Pons (tissue), 1 donor: Measurements from ENCODE around the gene NF2.
A peak's percentile ranks its signal among the peaks of the same experiment; 100 is the strongest.
"Not testable (repeated sequence)": the region's sequence is repeated elsewhere in the genome, so short reads cannot be mapped to it uniquely, and the experiment has no call there.

Source experiments
- DNase-seq: peaks from one replicate; pipeline ENCODE4 v3.0.0-alpha.2; 2016; ENCODE audit warnings: low spot score

Gene NF2

DNA sequence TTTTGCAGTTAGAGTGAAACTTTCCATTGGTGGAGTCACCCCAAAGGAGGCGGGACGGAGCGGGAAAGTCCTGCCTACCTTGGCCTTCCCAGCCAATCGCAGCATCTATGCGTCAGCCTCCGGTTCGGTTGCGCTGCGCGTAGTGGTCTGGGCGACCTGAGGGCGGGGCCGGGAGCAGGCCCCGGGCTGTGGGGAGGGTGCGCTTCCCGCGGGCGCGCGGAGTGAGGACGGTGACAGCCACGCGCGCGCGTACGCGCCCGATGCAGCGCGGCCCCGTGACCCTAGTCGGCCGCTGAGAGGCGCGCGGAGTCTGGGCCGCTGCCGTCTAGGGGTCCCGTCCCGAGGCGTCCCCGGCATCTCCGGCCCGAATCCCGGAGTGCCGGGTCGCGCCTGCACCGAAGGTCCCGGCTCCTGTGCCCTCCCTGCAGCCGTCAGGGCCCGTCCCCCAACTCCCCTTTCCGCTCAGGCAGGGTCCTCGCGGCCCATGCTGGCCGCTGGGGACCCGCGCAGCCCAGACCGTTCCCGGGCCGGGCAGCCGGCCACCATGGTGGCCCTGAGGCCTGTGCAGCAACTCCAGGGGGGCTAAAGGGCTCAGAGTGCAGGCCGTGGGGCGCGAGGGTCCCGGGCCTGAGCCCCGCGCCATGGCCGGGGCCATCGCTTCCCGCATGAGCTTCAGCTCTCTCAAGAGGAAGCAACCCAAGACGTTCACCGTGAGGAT, at the start of gene NF2:
Gene NF2 (plus strand): TSS at position 276 of the 718 bp plus-strand sequence. CDS start 366 bp downstream, at position 642.
- DNase-seq, result peak; percentile 100

DNA sequence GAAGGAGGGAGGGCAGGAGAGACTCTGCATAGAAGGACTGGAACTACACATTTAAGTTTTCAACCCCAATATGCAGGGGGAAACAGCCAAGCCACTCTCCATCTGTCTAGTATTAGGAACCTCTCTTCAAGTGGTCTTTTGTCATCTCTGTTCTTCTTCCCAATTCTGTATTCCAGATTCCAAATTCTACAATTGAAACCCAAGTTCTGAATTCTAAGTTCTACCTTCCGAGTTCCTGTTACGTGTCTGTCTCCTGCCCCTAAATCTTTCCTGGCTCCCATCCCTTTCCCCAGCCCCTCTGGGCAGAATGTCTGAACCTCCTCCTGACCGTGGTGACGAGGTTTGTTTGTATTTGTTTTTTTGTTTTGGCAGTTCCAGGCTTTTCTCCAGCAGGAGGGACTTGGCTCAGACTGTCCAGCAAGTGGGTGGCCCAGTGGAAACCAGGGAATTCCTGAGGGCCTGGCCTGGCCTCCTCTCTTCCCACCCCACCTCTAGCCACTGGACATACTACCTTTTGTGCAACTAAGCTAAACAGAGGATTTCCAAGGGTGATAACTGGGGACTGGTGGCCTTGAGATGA, 48.3 kb upstream of the NF2 start:
- peak; percentile 45 for DNase-seq

DNA sequence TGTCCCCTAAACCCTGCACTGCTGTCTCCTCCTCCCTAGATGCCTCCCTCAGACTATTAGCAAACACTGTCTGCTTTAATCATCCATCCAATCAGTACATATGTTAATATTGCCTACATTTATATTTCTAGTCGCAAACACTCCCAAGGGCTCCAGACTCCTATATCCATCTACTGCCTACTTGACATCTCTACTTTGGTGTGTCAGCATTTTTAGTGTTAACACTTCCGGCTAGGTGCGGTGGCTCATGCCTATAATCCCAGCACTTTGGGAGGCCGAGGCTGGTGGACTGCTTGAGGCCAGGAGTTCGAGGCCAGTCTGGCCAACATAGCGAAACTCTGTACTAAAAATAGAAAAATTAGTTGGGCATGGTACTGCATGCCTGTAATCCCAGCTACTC, 44.4 kb upstream of the NF2 start:
- no peak for DNase-seq

DNA sequence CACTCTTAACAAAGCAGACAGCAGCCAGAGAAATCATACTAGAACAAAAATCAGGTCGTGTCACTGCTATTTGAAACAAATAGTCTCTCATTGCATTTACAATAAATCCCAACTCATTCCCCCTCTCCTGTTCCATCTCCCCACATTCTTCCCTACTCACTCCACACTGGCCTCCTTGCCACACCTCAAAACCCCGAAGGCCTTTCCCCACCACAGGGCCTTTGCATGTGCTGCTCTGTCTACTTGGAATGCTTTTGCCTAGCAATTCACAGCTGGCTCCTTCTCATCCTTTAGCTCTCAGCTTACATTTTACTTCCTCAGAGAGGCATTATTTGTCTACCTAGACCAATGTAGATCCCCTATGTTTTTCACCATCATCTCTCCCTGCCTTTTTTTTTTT, 43.6 kb upstream of the NF2 start:
- no peak for DNase-seq

DNA sequence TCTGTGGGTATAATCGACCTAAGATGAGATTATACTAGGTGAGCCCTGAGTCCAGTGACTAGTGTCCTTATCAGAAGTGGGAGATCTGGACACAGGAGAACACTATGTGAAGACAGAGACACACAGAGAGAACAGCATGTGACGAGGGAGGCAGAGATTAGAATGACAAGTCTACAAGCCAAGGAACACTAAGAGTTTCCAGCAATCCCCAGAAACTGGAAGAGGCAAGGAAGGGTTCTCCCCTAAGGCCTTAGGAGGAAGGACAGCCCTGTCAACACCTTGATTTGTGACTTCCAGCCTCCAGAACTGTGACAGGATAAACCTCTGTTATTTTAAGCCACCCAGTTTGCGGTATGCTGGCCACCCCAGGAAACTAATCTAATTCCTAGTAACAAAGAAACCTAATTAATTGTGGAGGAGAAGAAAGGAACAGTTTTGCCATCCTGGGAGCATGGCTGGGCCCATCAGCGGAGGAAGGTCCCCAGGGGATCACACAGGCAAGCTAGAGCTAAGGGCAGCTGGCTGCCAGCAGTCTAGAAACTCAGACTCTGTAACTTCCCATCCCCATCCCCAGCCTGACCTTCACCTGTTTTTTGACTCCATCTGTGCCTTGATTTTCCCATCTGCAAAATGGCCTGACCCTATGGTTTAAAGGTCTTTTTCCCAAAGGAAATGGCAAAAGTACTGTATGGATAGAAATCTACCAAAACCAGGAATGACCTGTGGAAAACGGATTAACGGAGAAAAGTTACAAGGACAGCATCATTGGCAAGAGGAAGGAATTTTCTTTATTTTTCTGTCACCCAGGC, 39.6 kb upstream of the NF2 start:
- no peak for DNase-seq

DNA sequence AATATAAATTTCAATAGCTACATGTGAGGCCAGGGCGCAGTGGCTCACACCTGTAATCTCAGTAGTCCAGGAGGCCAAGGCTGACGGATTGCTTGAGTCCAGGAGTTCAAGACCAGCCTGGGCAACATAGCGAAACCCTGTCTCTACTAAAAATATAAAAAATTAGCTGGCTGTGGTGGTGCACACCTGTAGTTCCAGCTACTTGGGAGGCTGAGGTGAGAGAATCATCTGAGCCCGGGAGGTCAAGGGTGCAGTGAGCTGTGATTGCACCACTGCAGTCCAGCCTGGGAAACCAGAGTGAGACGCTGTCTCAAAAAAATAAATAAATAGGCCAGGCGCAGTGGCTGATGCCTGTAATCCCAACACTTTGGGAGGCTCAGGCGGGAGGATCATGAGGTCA, 36.9 kb upstream of the NF2 start:
- DNase-seq, result not testable (repeated sequence)

DNA sequence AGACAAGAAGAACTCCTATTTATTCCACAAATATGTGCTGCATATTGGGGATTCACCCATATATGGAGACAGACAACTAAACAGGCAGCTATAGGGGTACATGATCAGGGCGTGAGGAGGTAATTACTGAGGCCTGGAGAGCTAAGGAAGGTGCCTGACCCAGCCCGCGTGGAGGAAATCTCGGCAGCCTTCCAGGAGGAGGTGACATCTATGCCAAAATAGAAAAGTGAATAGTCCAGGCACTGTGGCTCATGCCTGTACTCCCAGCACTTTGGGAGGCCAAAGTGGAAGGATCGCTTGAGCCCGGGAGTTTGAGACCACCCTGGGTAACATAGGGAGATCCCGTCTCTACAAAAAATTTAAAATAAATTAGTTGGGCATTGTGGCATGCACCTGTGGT, 36.1 kb upstream of the NF2 start:
- DNase-seq, result no peak

DNA sequence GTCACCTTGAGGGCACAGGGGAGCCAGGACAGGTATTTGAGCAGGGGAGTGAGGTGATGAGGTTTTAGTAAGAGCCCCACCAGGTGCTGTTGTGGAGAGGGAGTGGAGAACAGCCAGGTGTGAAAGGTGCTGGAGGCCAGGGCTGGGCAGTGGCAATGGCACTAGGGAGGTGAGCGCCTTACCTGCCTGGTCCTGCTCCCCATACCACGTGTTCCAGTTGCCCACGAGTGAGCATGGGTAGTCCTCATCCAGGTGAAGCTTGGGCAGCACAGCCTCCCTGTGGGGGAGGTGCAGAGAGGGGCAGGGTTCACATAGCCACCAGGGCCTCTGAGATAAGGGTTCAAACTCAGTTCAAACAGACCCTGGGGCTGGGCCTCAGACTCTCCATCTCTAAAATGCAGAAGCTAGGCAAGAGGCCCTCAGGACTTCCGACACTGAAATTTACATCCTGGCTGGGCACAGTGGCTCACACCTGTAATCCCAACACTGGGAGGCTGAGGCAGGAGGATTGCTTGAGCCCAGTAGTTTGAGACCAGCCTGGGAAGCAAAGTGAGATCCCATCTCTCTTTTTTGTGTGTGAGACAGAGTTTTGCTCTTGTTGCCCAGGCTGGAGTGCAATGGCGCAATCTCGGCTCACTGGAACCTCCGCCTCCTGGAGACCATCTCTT, 34.3 kb upstream of the NF2 start:
- no peak for DNase-seq

DNA sequence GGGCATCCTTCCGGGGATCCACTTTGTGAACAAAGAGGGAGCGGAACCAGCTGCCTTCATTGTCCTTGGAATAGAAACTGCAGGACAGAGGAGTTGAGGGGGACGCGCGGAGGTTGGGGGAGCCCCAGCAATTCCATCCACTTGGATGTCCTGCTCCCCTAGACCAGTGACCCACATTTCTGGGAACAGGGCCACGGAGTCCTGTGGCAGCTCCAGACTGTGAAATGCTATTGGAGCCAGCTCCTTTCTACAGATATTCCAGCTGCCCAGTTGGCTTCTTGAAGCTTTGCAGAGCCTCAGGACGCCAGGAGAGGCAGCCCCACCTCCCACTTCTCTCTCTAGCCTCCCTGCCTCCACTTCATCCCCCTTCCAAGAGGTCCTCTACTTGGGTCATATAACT, 33.0 kb upstream of the NF2 start:
- DNase-seq, result peak; percentile 40

DNA sequence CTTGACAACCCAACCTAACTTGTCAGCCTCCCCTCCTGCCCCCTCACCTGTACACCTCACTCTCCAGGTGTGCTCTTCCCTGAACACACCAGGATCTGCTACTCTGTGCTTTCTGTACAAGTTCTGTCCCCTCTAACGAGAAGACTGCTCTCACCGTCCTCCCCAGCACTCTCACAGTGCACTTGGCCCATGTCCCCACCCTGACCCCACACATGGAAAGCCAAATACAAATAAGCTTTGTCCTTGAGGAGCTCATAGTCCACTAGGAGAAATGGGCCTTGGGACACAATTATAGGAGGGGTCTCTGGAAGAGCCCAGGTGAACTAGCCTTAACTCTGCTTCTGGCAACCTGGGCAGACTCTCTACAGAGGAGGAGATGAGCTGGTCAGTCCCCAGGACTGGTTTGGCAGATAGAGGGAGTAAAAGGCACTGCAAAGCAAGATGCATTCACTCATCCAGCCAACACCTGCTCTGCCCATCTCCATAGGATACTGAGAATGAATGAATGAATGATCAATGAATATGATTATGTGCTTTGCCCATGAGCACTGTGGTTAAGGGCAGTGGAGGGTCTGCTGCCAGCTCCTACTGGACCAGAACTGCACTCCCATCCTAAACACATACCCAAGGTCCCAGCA, 32.4 kb upstream of the NF2 start:
- DNase-seq, result no peak

DNA sequence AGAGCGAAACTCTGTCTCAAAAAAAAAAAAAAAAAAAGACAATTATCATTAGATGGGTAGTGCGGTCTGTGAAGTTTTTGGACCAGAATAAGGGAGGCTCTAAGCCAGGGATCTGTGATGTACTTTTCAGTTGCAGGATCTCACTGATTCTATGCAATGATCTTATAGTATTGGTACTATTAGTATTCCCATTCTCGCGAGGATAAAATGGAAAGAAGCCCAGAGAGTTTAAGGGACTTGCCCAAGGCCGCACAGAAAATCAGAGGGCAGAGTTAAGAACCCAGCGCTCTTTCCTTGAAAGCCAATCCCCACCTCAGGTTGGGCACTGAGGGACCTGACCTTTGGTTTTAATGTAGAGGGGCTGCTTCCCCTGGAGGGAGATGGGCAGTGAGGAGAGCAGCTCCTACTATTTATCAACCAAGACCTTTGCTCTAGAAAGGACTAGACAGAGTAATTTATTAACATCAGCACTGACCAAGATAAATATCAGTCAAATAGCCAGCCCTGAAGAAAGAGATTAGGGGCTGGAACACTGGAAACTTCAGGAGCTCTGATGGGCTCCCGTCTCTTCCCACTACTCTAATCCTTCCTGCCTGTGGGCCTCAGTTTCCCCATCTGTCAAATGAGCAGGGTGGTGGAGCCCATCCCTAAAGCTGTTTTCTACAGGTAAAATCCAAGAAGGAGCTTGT, 28.5 kb upstream of the NF2 start:
- DNase-seq, result no peak

DNA sequence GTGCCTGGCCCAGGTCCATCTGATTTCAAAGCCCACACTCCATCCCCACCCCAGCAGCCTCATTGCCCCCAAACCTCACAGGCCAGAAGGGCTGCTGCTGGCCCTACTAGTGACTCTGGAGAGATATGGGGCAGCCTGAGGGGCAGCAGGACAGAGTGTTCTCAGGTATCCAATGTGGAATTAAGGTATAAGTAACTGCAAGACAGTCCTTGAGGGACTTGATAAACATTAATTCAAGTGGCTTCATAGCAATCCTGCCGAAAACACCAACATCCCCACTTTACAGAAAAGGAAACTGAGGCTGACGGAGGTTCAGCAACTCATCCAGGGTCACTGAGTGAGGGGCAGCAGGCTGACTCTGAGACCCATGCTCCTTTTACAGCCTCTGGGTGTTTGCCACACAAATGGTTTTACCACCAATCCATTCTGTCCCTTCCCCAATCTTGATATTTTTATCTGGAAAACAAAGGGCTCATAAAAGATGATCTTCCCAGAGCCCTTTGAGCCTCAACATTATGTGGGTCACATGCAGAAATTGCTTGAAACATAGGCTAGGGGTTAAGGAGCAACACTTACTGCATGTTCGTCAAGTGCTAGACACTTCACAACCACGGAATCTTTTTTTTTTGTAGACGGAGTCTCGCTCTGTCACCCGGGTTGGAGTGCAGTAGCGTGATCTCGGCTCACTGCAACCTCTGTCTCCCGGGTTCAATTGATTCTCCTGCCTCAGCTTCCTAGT, 24.8 kb upstream of the NF2 start:
- DNase-seq, result no peak

DNA sequence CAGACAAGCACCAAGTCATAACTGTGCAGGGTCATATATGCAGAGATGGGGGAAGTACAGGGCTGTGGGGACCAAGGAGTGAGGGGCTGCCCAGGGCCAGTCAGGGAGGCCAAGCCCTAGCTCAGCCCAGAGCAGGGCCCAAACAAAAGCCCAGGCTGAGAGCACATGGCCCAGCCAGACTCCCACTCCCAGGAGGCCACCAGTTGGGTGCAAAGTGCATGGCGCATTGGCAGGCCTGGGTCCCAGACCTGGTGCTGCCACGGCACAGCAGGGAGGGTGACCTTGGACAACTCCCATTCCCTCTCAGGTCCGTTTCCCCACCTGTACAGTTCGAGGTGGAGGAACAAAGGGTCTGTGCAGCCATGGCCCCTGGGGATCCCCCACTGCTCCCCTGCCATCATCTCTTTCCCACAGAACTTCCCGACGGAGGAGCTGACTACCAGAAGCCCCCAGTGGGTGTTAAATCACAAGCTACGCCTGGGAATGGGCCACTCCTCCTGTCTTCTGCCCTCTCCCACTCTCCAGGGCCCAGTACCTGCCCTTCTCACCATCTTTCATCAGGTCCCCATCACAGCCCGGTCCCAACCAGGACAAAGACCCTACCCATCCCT, 23.1 kb upstream of the NF2 start:
- no peak for DNase-seq

DNA sequence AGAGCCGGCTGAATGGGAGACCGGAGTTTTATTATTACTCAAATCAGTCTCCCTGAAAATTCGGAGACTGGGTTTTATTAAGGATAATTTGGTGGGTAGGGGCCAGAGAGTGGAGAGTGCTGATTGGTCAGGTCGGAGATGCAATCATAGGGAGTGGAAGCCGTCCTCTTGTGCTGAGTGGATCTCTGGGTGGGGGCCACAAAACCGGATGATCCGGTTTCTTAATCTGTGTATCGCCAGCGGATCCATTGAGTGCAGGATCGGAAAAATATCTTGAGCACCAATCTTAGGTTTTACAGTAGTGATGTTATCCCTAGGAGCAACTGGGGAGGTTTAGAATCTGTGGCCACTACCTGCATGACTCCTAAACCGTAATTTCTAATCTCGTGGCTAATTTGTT, 21.6 kb upstream of the NF2 start:
- DNase-seq, result no peak

DNA sequence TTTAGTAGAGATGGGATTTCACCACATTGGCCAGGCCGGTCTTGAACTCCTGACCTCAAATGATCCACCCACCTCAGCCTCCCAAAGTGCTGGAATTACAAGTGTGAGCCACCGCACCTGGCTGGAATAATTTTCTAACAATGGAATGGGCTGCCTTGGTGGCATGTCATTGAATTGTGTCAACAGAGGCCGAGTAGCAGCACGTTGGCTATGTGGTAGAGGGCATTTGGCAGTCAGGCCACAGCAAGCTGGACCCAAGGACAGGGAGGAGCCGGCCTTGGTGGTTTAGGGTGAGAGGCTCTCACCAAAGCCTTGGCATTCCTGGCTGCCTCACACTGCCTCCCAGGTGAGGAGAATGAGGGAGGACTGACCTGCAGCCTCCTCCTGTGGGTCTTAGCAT, 18.5 kb upstream of the NF2 start:
- no peak for DNase-seq

DNA sequence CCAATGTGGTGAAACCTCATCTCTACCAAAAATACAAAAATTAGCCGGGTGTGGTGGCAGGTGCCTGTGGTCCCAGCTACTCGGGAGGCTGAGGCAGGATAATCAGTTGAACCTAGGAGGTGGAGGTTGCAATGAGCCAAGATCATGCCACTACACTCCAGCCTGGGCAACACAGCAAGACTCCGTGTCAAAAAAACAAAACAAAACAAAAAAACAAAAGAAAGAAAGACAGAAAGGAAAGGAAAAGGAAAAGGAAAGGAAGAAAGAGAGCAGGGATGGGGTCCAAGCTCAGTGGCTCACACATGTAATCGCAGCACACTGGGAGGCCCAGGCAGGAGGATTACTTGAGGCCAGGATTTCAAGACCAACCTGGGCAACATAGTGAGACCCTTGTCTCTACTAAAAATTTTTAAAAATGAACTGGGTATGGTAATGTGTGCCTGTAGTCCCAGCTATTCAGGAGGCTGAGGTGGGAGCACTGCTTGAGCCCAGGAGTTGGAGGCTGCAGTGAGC, 17.2 kb upstream of the NF2 start:
- not testable (repeated sequence) for DNase-seq

DNA sequence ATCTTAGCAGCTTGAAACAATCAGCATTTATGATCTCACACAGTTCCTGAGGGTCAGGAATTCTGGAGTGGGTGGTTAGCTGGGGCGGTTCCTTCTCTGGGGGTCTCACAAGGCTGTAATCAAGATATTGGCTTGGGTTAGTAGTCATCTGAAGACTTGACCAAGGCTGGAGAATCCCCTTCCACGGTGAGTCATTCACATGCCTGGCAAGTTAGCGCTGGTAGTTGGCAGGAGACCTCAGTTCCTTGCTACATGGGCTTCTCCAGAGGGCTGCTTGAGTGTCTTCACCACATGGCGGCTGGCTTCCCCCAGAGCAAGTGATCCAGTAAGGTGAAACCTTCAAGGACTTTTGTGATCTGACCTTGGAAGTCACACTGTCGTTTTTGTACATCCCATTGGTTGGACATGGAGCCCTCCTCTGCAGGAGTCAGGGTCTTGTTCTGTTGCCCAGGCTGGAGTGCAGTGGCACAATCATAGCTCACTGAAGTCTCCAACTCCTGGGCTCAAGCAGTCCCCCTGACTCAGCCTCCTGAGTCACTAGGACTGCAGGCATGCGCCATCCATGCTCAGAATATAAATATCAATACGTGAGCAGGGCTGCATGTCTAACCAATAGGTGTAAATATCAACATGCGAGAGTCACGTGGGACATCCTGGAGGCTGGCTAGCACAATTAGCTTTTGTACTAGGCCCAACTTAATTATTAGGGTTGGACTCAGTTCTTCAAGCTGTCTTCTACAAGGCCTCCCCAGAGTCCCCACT, 15.3 kb upstream of the NF2 start:
- DNase-seq, result no peak

DNA sequence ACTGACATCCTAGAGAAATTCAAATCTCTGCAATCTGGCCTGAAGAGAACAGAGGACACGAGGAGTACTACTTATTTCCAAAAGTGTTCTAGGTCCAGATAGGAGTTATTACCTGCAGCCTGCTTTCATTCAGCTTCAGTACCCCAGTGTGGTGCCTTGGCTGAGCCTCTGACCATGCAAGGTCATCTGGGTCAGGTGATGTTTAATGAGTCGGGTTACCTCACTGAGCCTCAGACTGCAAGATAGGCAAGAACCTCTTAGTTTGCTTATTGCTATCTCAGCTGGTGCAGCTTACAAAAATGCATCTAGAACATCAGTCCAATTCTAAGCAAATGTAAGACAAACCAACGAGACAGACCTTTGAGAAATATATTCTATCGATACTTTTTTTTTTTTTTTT, 9.5 kb upstream of the NF2 start:
- no peak for DNase-seq

DNA sequence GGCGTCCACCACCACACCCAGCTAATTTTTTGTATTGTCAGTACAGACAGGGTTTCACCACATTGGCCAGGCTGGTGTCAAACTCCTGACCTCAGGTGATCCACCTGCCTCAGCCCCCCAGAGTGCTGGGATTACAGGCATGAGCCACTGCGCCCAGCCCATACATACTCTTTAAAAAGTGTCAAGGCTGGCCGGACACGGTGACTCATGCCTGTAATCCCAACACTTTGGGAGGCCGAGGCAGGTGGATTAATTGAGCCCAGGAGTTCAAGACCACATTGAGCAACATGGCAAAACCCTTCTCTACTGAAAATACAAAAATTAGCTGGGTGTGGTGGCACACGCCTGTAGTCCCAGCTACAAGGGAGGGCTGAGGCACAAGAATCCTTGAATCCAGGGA, 9.0 kb upstream of the NF2 start:
- DNase-seq, result not testable (repeated sequence)
